ENCODE data around the gene CFTR.

CFTR gene

DNA sequence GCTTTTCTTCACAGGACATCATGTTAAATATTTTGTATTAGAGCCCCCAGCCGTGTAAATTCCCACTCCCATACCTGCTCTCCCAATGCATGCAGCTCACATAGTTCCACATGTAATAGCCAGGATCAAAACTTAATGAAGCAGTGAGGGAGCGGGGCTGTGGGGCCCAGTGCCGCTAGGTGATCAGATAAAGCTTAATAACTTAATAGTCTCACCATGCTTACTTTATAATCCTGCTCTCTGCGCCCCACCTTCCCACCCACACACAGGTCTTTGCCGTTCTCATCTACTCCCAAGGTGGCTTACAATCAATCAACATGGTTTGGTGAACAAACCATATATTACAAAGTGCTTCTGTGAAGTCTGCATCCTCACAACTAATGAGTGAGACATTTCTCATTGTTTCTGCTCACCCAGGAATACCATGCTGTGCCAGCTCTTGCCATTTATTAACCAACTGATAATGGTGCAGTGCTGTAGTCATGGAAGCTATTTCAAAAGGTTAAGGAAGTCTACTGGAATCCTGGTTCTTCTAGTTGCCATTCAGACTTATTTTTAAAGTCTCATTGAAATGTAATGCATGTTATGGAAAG lies 237.0 kb downstream of the CFTR start:
- in situ Hi-C loops (cut with MboI; ENCODE audit: low pct_unique_long_range_greater_than_20kb, low sequenced_read_pairs, unreplicated experiment) = loop anchor here (25.0 kb wide), 1 partner anchor 255 kb away; no protein-coding TSS in a partner anchor
- TF ChIP-seq, protein P1, sequence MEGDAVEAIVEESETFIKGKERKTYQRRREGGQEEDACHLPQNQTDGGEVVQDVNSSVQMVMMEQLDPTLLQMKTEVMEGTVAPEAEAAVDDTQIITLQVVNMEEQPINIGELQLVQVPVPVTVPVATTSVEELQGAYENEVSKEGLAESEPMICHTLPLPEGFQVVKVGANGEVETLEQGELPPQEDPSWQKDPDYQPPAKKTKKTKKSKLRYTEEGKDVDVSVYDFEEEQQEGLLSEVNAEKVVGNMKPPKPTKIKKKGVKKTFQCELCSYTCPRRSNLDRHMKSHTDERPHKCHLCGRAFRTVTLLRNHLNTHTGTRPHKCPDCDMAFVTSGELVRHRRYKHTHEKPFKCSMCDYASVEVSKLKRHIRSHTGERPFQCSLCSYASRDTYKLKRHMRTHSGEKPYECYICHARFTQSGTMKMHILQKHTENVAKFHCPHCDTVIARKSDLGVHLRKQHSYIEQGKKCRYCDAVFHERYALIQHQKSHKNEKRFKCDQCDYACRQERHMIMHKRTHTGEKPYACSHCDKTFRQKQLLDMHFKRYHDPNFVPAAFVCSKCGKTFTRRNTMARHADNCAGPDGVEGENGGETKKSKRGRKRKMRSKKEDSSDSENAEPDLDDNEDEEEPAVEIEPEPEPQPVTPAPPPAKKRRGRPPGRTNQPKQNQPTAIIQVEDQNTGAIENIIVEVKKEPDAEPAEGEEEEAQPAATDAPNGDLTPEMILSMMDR (IDR thresholded peaks at IDR 0.05; ENCODE audit: extremely low read depth, insufficient read depth, missing control alignments) = no peak
- DNase-seq (ENCODE audit: low spot score) = no peak

DNA sequence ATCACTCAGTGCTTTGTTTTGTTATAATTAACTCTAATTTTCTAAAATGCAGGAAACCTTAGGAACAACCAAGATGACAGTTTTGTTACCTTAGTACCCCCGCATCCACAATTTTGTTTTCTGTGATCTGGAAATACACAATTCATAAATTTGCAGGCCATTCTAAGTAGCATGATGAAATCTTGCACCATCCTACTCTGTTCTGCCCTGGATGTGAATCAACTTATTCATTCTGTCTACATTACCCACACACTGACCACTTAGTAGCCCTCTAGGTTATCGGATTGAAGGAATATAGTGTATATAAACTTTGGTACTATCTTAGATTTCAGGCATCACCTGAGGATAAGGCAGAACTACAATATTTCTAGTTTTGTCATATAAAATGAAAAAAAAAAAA lies 237.5 kb downstream of the CFTR start:
- no peak for DNase-seq (ENCODE audit: low spot score)
- TF ChIP-seq, protein P1 (IDR thresholded peaks at IDR 0.05; ENCODE audit: extremely low read depth, insufficient read depth, missing control alignments) = no peak
- in situ Hi-C loops (cut with MboI; ENCODE audit: low pct_unique_long_range_greater_than_20kb, low sequenced_read_pairs, unreplicated experiment) = loop anchor here (25.0 kb wide), 1 partner anchor 255 kb away; no protein-coding TSS in a partner anchor
